GM12801 (cell line): ENCODE results near the gene AKAP6.

Source experiments
- CTCF ChIP-seq: IDR thresholded peaks from one replicate; pipeline ENCODE4 v1.5.1; 2011; ENCODE audit warnings: control low read depth; ENCODE audit not compliant: insufficient read length; ENCODE audit errors: extremely low read depth

The AKAP6 gene

GRCh38 chr14:32329146-32329545, at the start of gene AKAP6:
TSS of gene AKAP6 (plus strand) at chr14:32329298. CDS start at chr14:32433494, 104,196 bp downstream.
- no peak for TF ChIP-seq CTCF

- no peak for TF ChIP-seq CTCF
Observed at GRCh38 chr14:32286602-32287001, 42.5 kb upstream of the AKAP6 start.

GRCh38 chr14:32296366-32296765, 32.7 kb upstream of the AKAP6 start:
- no peak for TF ChIP-seq CTCF

- no peak for TF ChIP-seq CTCF
Observed at GRCh38 chr14:32298346-32298745, 30.8 kb upstream of the AKAP6 start.

GRCh38 chr14:32300136-32300535, 29.0 kb upstream of the AKAP6 start:
- TF ChIP-seq CTCF = no peak

- no peak for TF ChIP-seq CTCF
Observed at GRCh38 chr14:32303865-32304264, 25.2 kb upstream of the AKAP6 start.

- TF ChIP-seq CTCF = no peak
Observed at GRCh38 chr14:32304296-32304695, 24.8 kb upstream of the AKAP6 start.

GRCh38 chr14:32306549-32306948, 22.5 kb upstream of the AKAP6 start:
- no peak for TF ChIP-seq CTCF
